HG03342 (cell line): ENCODE measurements around the gene C1QTNF12.

Experiments
- ATAC-seq: cut with Tn5 transposase; IDR thresholded peaks from one replicate; pipeline ENCODE4 v1.9.1; 2021; ENCODE audit warnings: mild to moderate bottlenecking, moderate library complexity; ENCODE audit not compliant: unreplicated experiment

C1QTNF12 gene

GRCh38 chr1:1229770-1230169 lies 16.8 kb downstream of the C1QTNF12 start:
- no peak for ATAC-seq

GRCh38 chr1:1228596-1229321 lies 17.8 kb downstream of the C1QTNF12 start:
- ATAC-seq, result no peak

DNA sequence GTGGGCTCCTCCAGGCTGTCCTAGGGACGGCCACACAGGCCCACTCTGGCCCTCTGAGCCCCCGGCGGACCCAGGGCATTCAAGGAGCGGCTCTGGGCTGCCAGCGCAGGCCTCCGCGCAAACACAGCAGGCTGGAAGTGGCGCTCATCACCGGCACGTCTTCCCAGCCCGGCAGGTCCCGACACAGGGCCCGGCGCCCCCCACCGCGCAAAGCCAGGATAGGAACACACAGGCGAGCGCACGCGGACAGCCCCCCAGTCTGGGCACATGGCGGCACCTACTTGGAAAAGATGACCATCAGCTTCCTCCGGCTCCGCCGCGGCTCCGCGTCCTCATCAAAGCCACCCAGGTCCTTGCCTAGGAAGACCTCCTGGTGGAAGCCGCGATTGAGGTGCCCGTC lies 18.3 kb downstream of the C1QTNF12 start:
- no peak for ATAC-seq

DNA sequence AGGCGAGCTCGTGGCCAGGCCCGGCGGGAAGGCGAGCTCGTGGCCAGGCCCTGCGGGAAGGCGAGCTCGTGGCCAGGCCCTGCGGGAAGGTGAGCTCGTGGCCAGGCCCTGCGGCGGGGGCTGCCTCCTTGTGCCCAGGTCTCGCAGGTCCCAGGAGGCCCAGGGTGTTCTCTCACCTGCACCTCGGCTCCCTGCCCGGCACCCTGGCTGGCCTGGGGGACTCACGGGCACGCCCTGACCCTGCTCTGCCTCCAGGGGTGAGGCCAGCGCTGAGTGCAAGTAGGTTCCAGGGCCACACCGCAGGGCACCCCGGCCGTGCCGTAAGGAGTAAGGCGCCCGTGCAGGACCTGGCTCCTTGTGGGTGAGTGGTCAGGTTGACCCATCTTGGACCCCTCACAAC lies 19.1 kb downstream of the C1QTNF12 start:
- ATAC-seq, result no peak

DNA sequence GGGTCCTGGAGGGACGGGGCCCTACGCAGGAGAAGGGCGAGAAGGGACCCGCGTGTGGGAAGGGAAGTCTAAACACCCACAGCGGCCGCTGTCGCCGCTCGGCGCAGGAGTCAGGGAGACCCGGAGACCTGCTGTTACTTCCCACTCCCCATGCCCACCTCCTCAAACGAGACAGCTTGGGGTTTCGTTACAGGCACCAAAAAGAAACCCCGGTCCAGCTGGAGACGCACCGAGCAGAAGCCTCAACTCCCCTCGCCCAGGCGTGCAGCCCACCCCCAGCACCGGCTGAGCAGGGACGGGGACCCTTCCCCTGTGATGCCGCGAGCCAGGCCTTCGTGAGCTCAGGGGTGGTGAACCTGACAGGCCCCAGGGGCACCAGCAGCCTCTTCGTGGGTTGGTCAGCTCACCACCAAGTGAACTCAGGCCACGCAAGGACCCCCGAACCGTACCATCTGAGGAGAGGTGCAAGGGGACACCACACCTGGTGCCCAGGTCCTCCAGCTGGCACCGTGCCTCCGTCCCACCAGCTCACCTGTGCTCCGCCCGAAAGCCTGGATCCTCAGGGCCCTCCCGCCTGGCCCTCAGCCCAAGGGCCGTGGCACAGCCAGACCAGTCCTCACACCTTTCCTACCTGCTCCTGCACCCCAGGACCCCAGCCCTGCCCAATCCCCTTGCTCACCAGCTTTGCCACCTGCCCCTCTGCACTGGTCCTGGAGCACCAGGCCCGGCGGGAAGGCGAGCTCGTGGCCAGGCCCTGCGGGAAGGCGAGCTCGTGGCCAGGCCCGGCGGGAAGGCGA lies 19.8 kb downstream of the C1QTNF12 start:
- no peak for ATAC-seq

GRCh38 chr1:1225913-1226312 lies 20.6 kb downstream of the C1QTNF12 start:
- ATAC-seq, result no peak

- no peak for ATAC-seq
Measured at GRCh38 chr1:1225238-1225845, 21.2 kb downstream of the C1QTNF12 start.

- no peak for ATAC-seq
Measured at GRCh38 chr1:1223891-1224290, 22.6 kb downstream of the C1QTNF12 start.

- ATAC-seq, result no peak
Measured at GRCh38 chr1:1223321-1223720, 23.2 kb downstream of the C1QTNF12 start.

DNA sequence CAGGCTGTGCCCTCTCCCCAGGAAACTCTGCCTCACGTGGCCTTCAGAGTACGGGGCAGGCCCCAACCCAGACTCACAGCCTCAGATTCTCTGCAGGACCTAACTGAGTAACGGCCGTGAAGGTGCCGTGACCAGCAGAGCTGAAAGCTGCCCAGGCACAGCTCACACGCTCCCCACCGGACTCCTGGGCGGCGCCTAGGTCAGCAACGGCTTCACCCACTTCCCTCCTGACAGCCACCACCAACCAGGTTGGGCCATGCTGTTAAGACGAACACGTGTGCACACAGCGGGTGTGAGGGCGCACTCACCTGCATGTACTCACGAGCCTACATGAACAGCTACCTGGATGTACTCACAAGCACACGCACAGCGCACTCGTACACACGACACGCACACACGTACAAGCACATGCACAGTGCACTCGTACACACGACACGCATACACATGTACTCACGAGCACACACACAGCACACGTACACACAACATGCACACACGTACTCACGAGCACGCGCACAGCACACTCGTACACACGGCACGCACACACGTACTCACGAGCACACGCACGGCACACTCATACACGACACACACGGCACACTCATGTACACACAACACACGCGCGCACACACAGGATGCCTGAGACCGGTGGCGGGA lies 23.8 kb downstream of the C1QTNF12 start:
- ATAC-seq, result no peak

DNA sequence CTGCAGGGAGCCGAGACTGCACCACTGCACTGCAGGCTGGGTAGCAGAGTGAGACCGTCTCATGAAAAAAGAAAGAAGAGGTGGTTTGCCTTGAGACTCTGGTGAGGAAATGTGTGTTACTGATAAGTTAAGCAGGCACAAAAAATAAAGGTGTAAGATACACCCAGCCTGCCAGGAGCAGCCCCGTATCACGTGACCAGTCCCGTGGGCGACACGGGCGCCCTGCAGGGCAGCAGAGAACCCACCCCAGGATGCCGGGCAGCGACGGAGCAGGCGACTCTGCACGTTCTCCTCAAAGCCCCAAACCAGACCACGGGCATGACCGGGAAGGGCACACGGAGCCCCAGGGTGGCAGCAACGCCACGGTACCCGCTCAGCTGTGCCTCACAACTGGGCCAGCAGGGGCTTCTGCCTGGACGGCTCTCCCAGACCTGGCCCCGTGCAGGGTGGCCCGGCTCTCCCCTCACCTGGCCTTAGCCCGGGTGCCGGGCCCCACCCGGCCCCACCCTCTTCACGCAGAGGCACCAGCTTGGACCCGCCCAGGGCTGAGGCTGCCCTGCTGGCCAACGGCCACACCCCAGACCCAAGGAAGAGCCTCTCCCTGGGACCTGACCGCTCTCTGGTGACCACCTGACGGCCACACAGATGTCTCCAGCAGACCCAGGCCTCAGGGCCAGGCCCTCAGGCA lies 24.5 kb downstream of the C1QTNF12 start:
- no peak for ATAC-seq

DNA sequence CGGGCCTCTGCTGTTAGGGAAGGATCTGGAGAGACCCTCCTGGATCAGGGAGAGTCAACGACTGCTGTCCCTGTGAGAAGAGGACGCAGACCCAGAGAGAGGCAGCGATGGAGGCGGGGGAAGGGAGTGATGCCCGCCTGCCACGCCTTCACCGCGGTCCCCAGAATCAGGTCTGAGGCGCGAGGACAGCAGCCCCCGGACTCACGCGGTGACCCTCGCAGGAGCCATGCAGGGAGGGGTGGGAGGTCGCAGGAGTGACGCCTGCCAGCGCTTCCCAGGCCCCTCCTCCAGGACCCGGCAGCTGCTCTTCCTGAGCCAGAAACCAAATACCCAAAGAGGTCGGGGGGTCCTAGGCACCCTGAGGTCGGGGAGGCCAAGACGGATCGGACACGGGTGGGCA lies 26.3 kb downstream of the C1QTNF12 start:
- no peak for ATAC-seq

DNA sequence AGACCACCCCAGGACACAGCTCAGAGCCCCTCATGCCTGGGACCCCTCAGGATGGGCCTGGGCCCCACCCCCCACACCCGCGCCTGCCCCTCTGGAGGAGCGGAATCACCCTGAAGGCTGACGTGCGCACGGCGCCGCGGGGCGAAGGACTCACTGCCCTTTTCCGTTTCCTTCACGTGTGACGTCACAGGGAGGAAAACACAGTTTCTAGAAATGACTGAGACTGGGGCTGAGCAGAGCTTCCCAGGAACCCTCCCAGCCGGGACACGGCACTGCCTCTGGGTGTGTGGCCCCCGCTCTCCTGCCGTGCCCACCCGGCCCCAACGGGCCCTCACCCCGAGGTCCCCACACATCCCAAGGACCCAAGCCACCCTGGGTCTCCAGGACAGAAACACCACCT lies 27.2 kb downstream of the C1QTNF12 start:
- ATAC-seq, result no peak

- ATAC-seq, result no peak
Measured at GRCh38 chr1:1218524-1219200, 27.9 kb downstream of the C1QTNF12 start.

DNA sequence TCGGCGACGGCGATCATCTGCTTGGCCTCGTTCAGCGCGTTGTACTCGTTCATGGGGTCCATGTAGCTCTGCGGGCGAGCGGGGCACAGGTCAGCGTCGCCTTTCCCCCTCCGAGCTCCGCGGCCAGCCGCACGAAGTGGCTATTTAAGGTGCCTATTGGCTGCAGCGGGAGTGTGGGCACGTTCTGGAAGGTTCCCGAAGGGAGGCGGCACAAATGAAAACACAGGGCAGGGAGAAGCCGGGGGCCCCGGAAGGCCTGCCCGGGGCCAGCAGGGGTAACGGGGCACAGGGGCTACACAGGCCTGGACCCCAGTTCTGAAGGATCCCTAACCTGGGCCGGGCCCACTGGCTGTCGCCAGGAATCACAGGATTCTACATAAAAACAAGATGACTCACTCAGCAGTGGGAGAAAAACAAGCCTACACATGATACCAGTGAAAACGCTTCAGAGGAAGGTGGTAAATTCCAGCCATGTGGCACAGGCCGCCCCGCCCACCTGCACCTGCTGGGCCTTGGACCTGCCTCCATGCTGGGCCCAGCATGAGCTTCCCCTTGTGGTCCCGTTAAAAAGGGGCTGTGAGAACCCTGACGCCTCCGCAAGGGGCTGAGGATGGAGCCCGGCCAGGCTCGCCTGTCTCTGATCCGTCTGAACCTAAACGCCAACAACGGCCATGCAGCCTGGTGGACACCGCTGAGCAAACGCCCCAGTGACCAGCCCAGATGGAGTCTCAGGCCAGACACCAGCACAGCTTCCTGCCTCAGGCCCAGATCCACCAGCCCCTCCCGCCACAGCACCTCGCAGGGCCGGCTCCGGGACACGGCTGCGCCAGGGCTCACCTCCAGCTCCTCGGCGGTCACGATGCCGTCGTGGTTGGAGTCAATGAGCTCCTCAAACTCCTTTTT lies 28.6 kb downstream of the C1QTNF12 start:
- no peak for ATAC-seq

DNA sequence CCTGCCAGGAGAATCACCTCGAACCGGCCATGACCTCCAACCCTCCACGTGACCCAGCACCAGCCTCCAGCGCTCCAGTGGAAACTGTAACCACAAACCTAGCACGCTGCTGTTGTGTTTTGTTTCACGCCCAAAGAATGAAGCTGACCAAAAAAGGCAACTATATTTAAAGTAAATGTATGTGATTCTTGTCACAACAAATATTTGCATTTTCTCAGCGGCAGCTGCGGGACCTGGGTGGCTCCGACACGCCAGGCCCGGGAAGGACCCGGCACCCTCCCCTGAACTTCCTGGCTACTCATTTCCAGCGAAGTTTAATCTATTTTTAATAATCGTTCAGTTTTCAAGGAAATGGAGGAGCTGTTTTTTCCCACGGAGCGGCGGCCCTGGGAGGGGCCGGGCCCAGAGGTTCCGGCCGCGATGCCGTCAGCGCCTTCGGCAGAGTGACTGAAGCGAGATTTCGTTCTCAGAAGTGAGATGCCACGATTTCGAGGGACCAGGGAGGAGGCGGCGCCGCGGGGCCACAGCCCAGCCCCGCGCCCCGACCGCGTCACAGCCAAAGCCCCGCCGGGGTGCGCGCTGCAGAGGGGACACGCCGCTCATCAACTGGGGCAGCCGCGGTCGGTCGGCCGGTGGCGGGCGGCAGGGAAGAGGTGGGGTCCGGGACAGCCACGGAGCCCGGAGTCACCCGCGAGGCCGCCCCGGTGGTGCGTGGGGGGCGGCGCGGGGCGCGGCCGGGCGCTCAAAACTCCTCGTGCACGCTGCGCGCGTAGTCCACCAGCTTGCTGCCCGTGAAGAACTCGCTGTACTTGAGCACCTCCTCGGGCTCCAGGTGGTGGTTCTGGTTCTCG lies 29.5 kb downstream of the C1QTNF12 start:
- ATAC-seq, result no peak

DNA sequence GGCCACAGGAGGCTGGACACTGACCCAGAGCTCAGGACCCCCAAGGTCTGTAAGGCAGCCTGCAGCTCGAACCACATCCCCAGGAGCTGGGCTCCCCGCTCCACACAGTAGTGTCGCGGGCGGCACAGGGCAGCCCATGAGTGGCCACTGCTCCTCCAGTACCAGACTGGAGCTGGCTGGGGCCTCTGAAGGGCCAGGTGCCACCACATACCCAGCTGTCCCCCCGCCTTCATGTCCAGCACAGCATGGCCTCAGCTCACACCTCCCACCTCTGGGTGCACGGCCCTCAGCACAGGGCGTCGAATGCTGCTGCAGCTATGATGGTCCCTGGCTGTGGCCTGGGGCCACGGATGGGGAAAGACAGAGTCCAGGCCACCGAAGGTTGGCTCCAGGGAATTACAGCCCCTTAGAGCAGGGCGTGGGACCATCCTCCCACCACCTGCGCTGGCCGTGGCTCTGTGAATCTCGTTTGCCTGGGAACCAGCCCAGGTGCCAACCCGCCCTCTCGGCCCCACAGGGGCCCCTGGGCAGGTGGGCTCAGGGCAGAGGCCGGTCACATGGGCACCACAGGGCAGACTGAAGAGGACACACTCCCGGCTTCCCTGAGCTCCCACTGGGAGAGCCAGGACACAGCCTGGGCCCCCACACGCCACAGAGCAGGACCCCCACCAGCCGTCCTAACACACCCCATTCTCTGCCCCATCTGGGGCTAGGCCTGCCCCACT lies 30.5 kb downstream of the C1QTNF12 start:
- ATAC-seq, result no peak
